Tibial nerve (tissue), 4 donors: Measurements from ENCODE around the gene CC2D2A.

Experiments
- CTCF ChIP-seq, 5 experiments: fragments of 200-600 bp in 3 of 5; fragments of 450-650 bp in 2 of 5; sonication (generic) in 3 of 5; IDR thresholded peaks; one replicate each; pipeline ENCODE4 v1.5.1; 2016 to 2019; ENCODE audit warnings: antibody characterized with exemption in 5 of 5, mild to moderate bottlenecking in 3 of 5, moderate library complexity in 2 of 5
- EP300 ChIP-seq, 2 donors: sonication (generic); formaldehyde crosslinking; IDR thresholded peaks; one replicate each; pipeline ENCODE4 v1.6.1; 2017; ENCODE audit warnings: antibody characterized with exemption in 2 of 2, mild to moderate bottlenecking in 1 of 2
- POLR2A ChIP-seq, 2 donors: fragments of 450-650 bp; IDR thresholded peaks; one replicate each; pipeline ENCODE4 v1.6.1; 2017; ENCODE audit warnings: antibody characterized with exemption in 2 of 2, mild to moderate bottlenecking in 2 of 2, moderate library complexity in 2 of 2

- TF ChIP-seq CTCF (IDR thresholded peaks at IDR 0.05), result no peak
- no peak for TF ChIP-seq POLR2A (IDR thresholded peaks at IDR 0.05)
- no peak for TF ChIP-seq EP300 (IDR thresholded peaks at IDR 0.05)
These were observed 36.8 kb downstream of the CC2D2A start for GRCh38 chr4:15506464-15506863.
